ENCODE results near the gene TSPAN18.
A peak's percentile ranks its signal among the peaks of the same experiment; 100 is the strongest.

Gene TSPAN18

GRCh38 chr11:44741976-44742375 is 15.2 kb downstream of the TSPAN18 start:
- DNase-seq = no peak

- DNase-seq = no peak
Observed at GRCh38 chr11:44742508-44743246, 15.9 kb downstream of the TSPAN18 start.

- no peak for DNase-seq
Observed at GRCh38 chr11:44743326-44743725, 16.6 kb downstream of the TSPAN18 start.

- DNase-seq = peak; percentile 25
Observed at GRCh38 chr11:44743959-44744557, 17.3 kb downstream of the TSPAN18 start.

GRCh38 chr11:44746894-44747293 is 20.1 kb downstream of the TSPAN18 start:
- no peak for DNase-seq

GRCh38 chr11:44747316-44747715 is 20.6 kb downstream of the TSPAN18 start:
- DNase-seq = no peak

- DNase-seq = no peak
Observed at GRCh38 chr11:44747836-44748235, 21.1 kb downstream of the TSPAN18 start.

- no peak for DNase-seq
Observed at GRCh38 chr11:44748606-44749005, 21.8 kb downstream of the TSPAN18 start.

GRCh38 chr11:44749189-44749588 is 22.4 kb downstream of the TSPAN18 start:
- DNase-seq = no peak

GRCh38 chr11:44750551-44751465 is 24.0 kb downstream of the TSPAN18 start:
- no peak for DNase-seq

GRCh38 chr11:44752300-44752699 is 25.5 kb downstream of the TSPAN18 start:
- no peak for DNase-seq

- no peak for DNase-seq
Observed at GRCh38 chr11:44752713-44753112, 26.0 kb downstream of the TSPAN18 start.

GRCh38 chr11:44753961-44754645 is 27.3 kb downstream of the TSPAN18 start:
- DNase-seq = no peak

GRCh38 chr11:44754876-44755555 is 28.3 kb downstream of the TSPAN18 start:
- no peak for DNase-seq

- DNase-seq = no peak
Observed at GRCh38 chr11:44755556-44756523, 29.1 kb downstream of the TSPAN18 start.

GRCh38 chr11:44758983-44759382 is 32.2 kb downstream of the TSPAN18 start:
- no peak for DNase-seq

- no peak for DNase-seq
Observed at GRCh38 chr11:44759743-44760476, 33.1 kb downstream of the TSPAN18 start.

GRCh38 chr11:44760477-44760872 is 33.7 kb downstream of the TSPAN18 start:
- no peak for DNase-seq

- DNase-seq = no peak
Observed at GRCh38 chr11:44760917-44761550, 34.3 kb downstream of the TSPAN18 start.

- no peak for DNase-seq
Observed at GRCh38 chr11:44761551-44761961, 34.8 kb downstream of the TSPAN18 start.

All from DMS 273 treated with DMSO at 0.1 percent for 48 hours (cell line).